RKO (cell line): Measurements from ENCODE around the gene SHLD2.
A peak's percentile ranks its signal among the peaks of the same experiment; 100 is the strongest.
"Not testable (repeated sequence)": the region's sequence is repeated elsewhere in the genome, so short reads cannot be mapped to it uniquely, and the experiment has no call there.

ENCODE experiments used
- DNase-seq: peaks from one replicate; pipeline ENCODE4 v3.0.0-alpha.2; 2016; ENCODE audit warnings: low spot score

The SHLD2 gene

DNA sequence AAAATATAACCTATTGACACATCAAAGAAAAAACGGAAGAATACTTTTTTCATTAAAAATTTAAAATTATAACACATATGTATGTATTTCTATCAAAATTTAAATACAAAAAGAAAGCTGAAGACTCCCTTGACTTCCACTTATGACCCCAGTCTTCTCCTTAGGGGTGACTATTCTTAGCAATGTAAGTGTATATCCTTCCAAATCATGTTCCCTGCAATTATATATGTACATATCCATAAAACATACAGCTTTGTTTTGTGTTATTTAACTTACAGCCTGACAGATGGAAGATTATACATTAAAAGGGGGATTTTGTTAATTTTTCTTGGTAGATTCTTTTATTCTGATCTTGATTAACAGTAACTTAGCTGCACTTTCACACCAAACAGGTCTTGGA, 9.5 kb upstream of the SHLD2 start:
- no peak for DNase-seq

DNA sequence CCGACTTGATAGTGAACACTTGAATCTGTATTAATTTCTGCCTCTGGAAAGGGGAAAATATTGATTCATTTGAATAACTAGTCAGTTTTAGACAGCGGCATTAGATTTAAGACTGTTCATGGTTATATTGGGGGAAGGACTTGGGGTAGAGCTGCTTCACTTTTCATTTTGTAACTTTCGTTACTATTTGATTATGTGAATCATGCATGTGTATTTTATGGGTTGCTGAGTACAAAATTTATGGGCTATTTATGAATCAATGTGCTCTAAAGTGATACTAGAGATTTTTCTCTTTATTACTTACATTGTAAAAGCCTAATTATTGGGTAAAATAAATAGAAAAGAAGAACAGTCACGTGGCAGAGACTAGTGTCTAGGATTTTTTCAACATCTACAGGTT, 5.3 kb upstream of the SHLD2 start:
- DNase-seq = no peak

DNA sequence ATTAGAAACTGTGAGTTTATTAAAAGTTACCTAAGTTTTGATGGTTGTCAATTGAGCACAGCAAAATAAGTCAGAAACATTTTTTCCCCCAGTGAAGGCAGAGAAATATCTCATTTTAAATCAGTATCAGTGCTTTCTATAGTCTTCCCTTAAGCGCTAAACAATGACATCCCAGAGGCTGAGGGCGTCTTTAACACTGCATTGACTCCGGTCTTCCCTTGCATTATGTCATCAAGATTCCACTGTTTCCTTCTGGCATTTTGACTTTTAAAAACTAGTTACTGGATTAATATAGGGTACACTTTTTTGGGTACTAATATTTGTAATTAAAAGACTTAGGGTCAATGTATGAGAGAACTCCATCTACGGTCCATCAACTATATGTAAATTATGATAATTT, 4.2 kb upstream of the SHLD2 start:
- DNase-seq = no peak

DNA sequence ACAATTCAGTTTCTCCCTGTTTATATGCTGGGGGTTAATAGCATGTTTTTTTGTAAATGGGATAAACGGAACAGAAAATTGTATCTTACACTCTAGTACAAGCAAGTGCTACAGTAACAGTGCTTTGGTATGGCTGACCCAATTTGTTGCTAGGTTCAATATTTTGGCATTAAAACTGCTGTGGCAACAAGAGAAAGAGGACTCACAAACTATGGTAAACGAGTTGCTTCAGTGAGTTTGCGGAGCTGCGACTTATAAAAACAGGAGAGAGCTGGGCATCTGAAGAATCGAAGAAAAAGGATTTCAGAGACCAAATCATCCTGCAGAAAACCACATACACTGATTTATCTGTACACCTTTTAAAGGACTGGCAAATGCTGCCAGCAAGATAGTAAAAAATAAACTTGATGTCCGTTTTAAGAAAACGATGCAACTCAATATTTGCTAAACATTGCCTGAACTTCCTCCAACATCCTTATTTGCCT, 2.6 kb upstream of the SHLD2 start:
- DNase-seq = peak; percentile 60

DNA sequence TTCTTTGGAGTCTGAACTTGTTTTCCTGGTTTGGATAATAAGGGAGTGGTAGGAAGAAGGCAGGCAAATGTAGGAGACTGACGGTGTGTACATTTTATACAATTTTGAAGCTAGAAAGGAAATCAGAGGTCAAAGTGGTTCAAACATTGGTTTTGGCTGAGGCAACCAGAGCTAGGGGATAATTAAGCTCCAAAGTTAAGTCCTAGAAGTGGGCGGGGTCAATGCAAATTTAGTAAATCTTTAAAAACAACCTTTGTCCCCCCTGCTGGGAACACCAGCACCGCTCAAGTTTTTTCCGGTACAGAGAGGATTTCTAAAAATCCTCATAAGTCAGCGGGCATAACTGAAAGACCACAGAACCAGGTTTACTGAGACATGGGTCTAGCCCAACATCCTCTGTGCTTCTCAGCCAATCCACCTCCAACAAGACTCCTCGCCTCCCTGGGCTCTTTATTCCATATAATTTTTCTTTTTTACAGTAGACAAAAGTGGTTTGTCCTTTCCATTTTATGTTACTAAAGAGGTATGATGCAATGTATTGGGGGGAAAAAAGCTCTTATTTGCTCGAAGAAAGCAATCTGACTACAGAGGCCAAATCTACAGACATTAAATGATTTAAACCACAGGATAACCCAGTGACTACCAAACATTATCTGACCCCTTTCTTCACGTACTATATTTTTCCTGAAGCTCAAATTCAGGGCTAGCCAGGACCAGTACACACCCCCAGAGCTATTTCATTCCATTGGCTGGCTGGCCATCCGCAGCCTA, 2.0 kb upstream of the SHLD2 start:
- peak; percentile 77 for DNase-seq

DNA sequence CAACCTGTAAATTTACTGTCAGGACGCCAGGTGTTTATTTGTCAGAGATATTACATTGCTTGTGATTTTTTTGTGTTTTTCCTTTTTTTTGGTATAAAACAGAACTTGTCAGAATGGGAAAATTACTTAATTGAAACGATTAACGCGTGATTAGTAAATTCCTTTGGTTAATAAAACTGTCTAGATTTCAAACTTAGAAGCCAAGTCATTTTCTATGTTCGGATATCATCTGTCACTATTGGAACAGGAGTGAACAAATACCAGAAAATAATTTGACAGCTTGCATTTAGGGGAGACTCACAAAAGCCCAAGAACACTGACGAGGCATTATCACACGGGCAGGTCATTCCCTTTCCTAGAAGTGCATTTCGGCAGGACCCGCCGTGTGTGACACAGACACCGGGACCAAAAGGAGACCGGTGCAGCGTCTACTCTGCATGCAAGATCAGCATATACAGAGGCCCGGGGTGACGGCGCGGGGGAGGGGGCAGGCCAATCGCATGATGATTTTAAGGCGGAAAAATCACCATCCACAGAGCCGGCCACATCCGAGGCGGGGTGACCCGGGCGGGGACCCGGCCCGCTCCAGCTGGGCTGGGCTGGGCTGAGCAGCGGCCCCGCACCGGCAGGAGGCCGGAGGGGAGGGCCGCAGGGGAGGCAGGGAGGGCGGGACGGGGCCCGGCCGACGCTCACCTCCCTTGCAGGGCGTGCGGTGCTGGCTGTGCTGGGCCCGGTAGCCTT, 1.2 kb upstream of the SHLD2 start:
- DNase-seq = peak; percentile 81

DNA sequence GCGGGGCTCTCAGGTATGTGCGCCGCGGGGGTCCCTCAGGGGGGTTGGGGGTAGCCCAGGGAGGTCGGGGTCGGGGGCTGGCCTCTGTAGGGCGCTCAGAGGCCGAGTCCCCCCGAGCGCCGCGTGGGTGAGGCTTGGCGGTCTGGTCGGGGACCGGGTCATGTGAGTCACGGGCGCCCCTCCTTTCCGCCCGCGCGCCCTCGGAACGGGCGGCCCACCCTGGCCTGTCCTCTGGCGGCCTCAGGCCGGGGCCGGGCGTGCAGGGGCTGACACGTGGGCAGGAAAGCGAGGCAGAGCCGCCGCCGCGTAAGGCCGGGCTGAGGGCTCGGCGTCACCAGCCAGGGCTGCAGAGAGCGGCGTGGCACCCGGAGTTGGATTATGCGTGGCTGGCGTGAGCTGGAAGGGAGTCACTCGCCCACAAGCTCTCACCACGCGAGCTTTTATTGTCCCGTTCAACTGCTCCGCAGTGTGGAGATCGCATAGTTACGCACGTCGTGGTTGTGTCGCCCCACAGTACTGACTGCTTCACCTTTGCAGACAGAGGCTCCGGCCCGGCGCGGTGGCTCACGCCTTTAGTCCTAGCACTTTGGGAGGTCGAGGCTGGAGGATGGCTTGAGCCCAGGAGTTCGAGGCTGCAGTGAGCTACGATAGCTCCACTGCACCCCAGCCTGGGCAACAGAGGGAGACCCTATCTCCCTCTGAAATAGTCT, 385 bp downstream of the SHLD2 start:
- DNase-seq = peak; percentile 85

DNA sequence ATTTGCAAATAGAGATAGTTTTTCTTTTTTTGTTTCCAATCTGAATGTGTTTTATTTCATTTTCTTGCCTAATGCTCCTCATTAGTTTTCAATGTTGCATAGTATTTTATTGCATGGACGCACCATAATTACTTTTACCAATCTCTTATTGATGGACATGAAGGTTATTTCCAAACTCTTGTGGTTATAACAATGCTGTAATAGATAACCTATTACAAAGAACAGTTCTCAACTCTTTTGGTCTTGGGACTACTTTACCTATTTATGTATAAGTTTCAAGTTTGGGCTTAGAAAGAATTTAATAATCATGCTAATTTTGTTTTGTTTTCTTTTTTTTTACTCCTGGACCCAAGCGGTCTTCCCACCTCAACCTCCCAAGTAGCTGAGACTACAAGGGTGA, 7.0 kb downstream of the SHLD2 start:
- DNase-seq = no peak

DNA sequence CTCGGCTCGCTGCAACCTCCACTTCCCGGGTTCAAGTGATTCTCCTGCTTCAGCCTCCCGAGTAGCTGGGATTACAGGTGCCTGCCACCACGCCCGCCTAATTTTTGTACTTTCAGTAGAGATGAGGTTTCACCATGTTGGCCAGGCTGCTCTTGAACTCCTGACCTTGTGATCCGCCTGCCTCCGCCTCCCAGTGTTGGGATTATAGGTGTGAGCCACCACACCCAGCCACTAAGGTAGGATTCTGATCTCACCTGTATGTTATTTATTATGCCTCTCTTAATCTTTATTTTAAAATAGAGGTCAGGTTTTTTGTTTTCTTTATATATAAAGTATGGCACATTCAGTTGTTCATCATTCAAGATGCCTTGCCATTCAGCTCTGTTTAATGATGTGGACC, 9.7 kb downstream of the SHLD2 start:
- DNase-seq = not testable (repeated sequence)

DNA sequence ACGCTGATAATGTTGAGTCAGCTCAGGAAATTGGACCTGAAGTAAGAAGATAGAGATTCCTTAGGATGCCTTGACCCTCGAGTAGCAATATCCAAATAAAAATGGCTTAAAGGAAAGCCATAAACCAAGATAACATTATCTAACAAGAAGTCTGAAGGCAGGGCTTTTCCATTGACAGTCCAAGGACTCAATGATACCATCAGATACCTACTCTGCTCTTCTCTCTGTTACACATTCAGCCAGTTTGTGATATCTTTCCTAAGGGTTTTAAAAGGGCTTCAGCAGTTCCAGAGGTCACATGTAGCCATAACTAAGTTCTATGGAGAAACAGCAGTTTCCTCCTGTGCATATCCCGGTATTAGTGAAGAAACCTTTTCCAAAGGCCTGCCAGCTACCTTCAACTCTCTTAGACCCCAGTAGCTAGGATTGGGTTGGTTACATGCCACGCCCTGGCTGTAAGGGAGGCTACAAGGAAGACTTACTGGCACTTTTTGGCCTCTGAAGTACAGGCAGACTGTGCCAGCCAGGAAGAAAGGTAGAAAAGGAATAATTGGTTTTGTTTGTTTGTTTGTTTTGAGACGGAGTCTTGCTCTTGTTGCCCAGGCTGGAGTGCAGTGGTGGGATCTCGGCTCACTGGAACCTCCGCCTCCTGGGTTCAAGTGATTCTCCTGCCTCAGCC, 10.6 kb downstream of the SHLD2 start:
- no peak for DNase-seq

DNA sequence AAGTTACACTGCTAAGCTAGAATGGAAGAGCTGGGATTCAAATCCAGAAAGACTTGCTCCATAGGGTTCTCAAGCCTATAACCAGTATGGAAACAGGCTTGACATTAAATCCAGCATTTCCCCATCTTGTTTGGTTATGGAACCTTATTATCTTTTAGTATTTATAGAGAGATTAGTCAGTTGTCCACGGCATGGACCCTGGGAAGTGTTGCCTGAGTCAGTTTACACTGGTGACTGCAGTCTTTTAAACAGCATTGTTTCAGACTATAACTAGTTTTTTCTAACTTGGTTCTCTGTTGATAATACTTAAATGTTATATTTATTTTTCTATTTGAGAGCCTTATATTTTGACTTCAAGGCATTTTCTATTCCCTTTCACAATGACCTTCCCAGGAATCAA, 23.1 kb downstream of the SHLD2 start:
- DNase-seq = not testable (repeated sequence)

DNA sequence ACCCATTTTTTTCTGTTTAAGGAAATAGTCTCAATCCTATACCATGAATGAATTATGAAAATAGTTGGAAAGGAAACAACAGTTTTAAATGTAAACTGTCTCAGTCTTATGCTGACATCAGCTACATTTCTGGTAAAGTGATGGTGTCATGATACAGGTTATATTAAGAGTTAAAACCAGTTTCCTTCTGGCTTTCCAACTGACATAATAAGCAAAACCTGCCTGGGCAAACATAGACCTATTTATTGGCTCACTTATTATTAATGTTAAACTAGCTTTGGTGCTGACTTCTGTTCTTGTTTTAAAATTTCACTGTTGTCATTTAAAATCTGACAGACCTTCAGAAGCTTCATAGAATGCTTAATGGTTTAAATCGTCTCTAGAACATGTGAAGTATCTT, 24.0 kb downstream of the SHLD2 start:
- not testable (repeated sequence) for DNase-seq

DNA sequence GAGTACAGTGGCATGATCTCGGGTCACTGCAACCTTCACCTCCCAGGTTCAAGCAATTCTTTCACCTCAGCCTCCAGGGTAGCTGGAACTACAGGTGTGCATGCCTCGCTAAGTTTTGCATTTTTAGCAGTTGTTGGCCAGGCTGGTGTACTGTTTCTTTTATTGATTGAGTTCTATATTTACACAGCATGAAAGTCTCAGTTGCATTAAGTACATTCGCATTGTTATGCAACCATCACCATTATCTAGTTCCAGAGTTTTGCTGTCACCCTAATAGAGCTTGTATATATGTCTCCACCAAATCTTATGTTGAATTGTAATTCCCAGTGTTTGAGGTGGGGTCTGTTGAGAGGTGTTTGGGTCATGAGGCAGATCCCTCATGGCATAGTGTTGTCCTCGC, 28.3 kb downstream of the SHLD2 start:
- not testable (repeated sequence) for DNase-seq

DNA sequence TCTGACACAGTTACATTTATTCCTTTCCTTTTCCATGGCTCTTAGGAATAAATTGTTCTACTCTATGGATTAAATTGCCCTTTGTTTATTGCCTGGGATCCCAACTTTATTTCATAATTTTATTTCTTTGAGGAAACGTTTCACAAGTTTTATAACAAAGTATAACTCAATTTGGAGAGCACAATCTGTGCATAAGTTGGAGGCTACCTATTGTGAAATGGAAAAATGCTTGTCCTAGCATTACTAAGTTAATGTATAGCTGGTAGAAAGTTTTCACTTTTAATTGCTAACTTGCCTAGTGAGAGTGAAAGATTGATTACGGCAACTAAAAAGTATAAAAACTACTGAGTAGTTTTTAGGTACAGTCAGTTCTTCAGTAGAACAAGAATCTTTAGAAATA, 32.0 kb downstream of the SHLD2 start:
- not testable (repeated sequence) for DNase-seq

DNA sequence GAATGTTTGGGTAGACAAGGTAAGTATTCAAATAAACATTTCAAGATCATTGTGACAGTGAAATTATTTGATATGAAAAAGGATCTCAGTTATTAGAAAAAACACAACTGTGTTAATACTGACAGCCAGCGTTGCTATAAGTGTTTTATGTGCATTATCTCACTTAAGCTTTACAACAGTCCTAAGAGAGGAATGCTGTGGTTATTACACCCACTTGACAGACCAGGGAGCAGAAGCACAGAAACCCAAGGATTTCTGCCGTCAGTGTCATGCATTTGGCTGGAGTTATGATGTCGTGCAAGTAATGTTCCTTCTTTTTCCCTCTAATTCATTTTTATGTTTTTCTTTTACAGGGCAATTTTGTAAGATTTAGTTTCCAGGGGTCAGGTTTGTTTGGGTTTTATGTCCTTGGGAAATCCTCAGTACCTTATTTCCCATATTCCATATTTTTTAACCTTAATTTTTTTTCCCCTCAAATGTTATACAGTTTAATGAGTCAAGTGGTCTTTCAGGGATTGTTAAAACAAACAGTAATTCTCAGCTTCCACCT, 32.7 kb downstream of the SHLD2 start:
- DNase-seq = not testable (repeated sequence)

DNA sequence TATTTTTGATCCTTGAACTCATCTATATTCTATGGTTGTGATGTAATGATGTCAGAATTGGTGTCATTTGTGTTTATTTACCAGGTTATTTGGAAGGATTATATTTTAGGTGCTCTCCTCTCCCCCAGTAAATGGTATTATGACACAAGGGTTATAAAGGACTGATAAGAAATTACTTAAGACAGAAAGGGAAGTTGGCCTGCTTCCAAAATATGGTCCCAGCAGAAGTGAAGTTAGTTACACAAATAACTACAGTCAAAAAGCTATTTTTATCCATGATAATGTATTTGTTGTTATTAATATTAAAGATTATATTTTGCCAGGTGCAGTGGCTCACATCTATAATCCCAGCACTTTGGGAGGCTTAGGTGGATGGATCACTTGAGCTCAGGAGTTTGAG, 37.2 kb downstream of the SHLD2 start:
- DNase-seq = not testable (repeated sequence)

DNA sequence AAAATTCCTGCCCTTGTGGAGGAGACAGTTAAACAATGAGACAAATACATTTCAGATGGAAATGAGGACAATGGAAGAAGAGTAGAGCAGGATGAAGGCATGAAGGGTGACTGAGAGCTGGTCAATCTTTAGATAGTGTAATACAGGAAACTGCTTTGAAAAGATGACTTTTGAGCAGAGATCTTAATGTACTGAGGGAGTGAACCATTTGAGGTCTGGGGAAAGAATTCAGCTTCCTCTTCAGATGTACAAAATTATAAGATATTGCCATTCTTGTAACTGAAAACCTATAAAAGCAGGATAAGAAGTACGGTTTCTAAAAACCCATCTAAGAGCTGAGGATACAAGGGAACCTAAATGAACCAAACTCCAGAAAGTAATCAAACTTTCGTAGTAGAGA, 38.9 kb downstream of the SHLD2 start:
- not testable (repeated sequence) for DNase-seq

DNA sequence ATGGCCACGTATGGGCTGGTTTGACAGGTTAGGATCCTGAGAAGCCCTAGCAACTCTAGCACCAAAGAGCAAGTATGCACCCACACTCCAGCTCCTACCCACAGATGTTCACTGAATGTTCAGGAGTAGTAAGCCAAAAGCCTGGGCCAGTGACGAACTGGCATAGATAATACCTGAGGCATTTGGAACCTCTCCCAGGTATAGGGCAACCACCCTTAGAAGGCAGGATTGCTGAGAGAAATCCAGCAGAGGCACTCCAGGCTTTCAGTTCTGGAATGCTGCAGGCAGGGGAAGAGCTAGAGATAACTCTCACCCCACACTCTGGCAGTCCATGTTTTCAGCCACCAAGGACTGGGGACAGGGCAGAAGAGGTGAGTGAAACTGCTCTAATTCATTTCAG, 39.4 kb downstream of the SHLD2 start:
- DNase-seq = not testable (repeated sequence)

DNA sequence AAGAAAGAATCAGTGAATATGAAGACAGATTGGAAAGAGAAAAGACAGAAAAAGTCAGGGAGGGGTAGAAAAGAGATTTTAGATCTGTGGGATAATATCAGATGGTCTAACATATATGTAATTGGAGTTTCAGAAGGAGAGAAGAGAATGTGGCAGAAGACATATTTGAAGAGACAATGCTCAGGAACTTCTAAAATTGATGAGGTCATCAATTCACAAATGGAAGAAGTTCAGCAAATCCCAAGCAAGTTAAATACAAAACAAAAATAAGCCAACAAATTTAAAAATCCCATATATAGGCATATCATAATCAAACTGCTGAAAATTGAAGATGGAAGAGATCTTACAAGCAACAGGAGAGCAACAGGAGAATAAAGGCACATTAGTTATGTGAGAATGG, 42.5 kb downstream of the SHLD2 start:
- not testable (repeated sequence) for DNase-seq

DNA sequence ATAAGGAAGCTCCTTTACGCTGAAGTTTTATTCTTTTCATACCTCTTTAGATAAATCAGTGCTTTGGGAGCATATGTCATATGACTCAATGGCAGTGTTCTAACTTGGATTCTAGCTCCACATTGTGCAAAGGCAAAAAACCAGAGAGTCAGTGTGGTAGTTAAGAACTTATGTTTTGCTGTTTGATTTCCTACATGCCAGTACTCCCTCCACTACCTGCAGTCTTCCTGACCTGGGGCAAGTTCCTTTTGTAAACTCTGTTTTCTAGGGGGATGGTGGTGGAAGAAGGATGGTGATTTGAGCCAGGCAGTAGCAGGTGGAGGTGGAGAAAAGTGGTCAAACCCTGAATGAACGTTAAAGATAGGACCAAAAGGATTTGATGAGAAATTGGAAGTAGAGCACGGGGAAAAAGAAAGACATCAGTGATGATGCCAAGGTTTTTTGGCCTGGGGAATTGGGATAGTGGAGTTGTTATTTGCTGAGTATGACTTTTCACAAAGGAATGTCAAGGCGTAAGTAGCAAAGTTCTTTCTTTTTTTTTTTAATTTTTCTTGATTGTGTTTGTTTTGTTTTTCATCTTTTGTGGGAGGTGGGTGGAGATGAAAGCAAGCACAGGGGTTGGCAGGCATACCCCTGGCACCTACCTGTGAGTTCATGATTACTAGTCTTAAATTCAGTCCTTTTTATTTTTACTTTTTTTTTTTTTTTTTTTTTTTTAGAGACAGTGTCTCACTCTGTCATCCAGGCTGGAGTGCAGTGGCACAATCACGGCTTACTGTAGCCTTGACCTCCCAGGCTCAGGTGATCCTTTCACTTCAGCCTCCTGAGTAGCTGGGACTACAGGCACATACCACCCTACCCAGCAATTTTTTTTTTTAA, 47.5 kb downstream of the SHLD2 start:
- not testable (repeated sequence) for DNase-seq

DNA sequence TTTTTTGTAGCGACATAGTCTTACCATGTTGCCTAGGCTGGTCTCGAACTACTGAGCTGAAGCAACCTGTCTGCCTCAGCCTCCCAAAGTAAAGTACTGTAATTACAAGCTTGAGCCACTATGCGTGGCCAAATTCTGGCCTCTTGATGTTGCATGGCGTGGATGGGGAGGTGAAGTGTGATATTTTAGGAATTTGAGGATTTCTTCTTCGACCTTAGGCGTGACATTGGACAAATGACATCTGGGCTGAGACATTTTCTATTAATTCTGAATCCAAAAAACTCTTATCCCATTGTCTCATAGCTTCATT, 48.1 kb downstream of the SHLD2 start:
- not testable (repeated sequence) for DNase-seq
